Skin of body (tissue), 2 donors: ENCODE data around the gene COX7A1. TPM values are rescaled to one million over a fixed set of nuclear protein-coding genes. Genes with fewer than 3 reads are reported as not detected.
A peak's percentile ranks its signal among the peaks of the same experiment; 100 is the strongest.
"Not testable (repeated sequence)": the region's sequence is repeated elsewhere in the genome, so short reads cannot be mapped to it uniquely, and the experiment has no call there.

ENCODE experiments used
- DNase-seq: peaks from one replicate; lab custom pipeline; 2025; lab: John Stamatoyannopoulos, UW
- total RNA-seq: library from RNA; depleted of rRNA; stranded (reverse); fragments of >200 nt; gene quantifications from one replicate; pipeline ENCODE4 v1.2.3, GENCODE V29; 2014

Gene COX7A1
- total RNA-seq, 1 donor from 2014 or later = 43.5 TPM

DNA sequence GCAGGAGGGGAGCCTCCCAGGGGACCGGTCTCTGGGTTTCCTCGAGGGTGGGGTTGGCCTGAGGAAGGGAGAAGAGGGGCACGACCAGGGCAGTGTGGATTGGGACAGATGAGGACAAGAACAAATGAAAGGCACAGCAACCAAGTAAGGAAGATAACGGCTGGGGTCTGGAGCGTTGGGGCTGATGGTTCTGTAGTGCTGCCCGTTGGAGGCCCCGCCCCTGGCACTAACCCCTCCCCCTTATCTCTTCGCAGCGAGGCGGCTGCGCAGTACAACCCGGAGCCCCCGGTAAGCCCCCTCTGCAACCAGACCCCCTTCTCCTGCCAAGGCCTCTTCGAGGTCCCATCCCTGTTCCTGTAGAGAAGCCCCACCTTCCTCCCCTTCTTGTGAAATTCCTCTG is 10.2 kb downstream of the COX7A1 start:
- DNase-seq = no peak

DNA sequence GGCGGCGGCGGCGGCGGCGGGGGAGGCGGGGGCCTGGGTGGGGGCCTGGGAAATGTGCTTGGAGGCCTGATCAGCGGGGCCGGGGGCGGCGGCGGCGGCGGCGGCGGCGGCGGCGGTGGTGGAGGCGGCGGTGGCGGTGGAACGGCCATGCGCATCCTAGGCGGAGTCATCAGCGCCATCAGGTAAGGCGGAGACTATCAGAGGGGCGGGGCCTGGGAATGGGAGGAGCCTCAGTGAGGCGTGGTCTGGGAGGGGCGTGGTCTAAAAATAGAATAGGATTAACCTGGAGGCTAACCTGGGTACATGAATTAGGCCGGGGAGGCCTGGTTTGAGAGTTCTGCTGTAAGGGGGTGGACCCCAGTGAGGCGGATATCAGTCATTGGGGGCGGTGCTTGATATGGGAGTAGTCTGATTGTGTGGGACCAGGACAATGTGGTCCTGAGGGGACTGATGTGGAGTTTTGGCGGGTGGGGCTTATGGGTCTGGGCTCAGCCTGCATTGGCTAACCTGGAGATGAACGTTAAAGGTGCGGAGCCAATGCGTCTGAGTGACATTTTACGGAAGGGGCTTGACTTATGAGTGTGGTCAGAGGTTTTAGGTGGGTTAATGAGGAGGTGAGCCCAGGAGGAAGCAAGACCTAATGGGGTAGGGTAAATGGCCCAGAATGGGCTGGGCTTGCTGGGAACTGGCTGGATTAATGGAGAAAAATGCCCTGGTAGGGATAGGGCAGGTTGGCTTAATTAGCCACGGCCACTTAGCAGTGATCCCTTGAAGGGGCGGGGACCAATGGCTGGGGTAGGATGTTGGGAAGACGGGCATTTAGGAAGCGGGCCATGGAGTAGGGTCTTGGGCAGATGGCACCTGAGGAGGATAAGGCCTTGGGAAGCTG is 11.0 kb downstream of the COX7A1 start:
- DNase-seq = peak; percentile 47

GRCh38 chr19:36140304-36141038 is 11.8 kb downstream of the COX7A1 start:
- DNase-seq = peak; percentile 60

DNA sequence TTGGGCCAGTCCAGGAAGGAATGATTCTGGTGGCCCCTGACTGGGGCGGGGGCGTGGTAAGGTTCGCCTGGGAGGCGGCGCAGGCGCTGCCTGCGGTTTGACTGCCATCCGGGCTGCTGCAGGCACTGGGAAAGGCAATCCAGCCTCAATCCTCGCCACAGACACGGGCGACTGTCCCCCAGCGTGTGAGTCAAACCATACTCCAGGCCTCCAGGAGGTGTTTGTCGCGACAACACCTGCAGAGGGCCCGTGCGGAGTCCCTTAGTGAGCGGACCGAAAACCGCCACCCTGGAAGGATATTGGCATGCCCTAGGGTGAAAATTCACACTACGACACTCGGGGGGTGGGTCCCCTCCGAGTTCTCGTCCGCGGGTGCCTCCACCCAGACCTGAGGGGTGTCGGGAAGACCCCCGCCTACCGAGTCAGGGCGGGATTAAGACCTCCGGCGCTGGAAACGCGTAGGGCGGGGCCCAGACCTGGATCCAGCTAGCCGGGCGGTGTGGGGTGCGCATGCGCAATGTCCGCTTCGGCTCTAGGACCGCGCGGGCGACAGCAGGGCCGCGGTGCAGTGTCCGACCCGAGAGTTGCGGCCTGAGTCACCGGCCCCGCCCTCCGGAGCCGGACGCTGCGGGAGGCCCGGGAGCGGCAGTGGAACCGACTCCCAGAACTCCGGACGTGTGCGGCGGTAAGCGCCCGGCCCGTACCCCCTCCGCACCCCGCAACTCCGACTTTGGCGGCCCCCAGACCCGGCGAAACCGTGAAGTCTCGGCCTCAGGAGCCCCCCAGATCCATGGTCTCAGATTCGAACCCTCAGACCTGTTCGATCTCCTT is 12.6 kb downstream of the COX7A1 start, which contains the start of gene CAPNS1:
Gene CAPNS1 (plus strand): TSS at position 594 of the 831 bp plus-strand sequence. CDS start 946 bp downstream, outside the sequence.
- DNase-seq = peak; percentile 94

DNA sequence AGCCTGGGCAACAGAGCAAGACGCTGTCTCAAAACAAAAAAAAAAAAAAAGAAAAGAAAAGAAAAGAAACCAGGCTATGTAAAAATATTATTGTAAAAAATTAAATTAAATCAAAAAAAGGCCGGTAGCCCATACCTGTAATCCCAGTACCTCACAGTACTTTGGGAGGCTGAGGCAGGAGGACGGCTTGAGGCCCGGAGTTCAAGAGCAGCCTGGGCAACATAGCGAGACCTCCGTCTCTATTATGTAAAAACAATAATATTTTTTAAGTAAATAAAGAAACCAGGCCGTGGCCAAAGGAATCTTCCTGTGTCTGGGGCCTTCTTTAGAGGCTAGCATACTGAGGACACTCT is 13.2 kb downstream of the COX7A1 start:
- DNase-seq = no peak

DNA sequence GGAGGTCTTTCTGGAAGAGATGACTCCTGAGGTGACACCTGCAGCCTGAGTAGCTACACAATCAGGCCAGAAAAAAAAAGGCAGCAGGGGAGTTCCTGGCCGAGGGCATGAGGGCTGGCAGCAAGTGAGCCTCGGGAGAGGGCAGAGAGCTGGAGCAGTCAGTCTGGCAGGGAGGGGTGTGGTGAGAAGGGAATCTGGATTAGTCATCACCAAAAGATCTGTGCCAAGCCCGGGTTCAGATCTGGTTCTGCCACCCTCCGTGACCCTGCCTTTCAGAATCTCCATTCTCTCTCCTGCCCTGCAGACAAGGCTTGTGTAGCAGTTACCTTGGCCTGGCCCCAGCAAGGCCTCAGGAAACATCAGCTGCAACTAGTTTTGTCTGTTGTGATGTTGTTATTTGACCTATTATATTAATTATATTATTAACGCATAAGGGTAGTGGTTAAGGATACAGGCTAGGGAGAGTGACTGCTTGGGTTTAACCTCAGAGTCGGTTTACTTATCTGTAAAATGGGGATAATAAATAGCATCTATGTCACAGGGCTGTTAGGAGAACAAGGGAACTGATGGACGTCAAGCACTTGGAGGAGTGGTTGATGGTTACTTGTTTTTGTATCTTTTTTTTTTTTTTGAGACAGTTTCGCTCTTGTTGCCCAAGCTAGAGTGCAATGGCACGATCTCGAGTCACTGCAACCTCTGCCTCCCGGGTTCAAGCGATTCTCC is 15.1 kb downstream of the COX7A1 start:
- no peak for DNase-seq

DNA sequence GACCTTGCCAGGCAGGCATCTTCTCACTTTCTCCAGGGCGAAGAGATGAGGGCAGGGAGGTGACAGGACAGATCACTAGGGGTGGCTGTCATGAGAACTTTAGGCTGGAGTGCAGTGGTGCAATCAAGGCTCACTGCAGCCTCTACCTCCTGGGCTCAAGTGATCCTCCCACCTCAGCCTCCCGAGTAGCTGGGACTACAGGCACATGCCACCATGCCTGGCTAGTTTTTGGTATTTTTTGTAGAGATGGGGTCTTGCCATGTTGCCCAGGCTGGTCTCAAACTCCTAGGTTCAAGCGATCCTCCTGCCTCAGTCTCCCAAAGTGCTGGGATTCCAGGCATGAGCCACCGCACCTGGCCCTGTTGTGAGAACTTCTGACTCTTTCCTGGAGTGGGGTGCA is 17.4 kb downstream of the COX7A1 start:
- not testable (repeated sequence) for DNase-seq

GRCh38 chr19:36131221-36131620 is 21.0 kb downstream of the COX7A1 start:
- not testable (repeated sequence) for DNase-seq

GRCh38 chr19:36128392-36128736 is 23.9 kb downstream of the COX7A1 start:
- no peak for DNase-seq

- DNase-seq = no peak
Observed at GRCh38 chr19:36125557-36125956, 26.7 kb downstream of the COX7A1 start.

DNA sequence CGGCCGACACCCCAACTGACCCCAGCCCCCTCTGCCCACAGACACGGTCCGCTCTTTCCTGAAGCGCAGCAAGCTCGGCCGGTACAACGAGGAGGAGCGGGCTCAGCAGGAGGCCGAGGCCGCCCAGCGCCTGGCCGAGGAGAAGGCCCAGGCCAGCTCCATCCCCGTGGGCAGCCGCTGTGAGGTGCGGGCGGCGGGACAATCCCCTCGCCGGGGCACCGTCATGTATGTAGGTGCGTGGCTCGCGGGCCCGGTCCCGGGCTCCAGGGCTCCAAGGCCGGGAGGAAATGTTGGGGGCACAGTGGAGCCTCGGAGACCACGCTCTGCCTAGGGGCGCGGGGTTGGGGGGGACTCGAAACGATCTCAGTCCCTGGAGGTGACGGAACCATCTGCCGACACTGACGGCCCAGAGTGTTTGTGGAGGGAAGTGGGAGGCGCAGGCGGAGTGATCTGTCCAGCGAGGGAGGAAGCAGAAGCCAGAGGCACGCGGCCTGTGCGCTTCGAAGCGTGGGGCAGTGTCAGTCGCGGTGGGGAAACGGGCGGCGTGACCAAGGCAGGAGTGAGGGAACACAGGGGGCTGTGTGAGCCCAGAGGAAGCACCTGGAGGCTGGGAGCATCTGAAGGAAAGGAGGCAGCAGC is 30.6 kb downstream of the COX7A1 start:
- no peak for DNase-seq

DNA sequence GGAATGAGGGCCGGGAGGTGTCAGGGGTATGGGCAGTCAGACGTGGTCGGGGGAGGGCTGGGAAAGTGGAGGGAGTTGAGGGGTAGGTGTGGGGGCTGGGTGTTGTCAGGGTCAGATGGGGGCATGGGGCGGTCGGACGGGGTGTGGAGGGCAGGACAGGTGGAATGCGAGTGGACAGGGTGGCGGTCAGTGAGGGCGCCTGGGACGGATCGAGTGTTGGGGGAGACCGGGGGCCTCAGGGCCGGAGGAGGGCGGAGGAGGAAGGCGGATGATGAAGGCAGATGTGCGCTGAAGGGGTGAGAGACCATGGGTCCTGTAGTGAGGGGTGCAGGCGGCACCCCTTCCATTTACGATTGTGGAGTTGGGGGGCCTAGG is 31.3 kb downstream of the COX7A1 start:
- DNase-seq = no peak

GRCh38 chr19:36120092-36120983 is 31.9 kb downstream of the COX7A1 start:
- no peak for DNase-seq

GRCh38 chr19:36116344-36116637 is 36.0 kb downstream of the COX7A1 start:
- no peak for DNase-seq

DNA sequence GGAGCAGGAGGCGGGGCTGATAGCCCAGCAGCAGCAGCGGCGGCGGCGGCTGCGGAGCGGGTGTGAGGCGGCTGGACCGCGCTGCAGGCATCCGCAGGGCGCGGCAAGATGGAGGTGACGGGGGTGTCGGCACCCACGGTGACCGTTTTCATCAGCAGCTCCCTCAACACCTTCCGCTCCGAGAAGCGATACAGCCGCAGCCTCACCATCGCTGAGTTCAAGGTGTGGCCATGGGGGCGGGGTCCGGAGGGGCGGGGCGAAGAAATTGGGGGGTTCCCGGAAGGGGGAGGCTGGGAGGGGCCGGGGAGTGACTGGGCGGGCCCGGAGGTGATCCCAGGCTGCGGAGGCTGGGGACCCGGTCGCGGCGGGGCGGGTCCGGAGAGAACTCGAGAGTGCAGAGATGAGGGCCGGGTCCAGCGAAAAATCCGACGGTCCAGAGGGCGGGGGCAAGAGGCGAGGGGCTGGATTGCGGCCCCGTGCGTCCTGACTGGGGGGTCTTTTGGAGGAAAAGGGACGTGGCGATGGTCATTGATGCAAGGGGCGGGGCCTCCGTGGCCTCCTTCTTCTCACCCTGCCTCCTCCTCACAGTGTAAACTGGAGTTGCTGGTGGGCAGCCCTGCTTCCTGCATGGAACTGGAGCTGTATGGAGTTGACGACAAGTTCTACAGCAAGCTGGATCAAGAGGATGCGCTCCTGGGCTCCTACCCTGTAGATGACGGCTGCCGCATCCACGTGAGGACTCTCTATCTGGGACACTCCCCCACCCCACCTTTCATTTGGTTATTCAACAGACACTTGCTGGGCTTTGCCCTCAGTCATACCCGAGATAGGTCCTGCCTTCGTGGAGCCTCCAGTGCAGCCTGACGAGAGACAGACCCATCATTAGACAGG is 36.5 kb downstream of the COX7A1 start, which contains the start of gene TBCB:
Gene TBCB (plus strand): TSS at position 16 of the 891 bp plus-strand sequence. CDS start 93 bp downstream, at position 109.
- peak; percentile 78 for DNase-seq

DNA sequence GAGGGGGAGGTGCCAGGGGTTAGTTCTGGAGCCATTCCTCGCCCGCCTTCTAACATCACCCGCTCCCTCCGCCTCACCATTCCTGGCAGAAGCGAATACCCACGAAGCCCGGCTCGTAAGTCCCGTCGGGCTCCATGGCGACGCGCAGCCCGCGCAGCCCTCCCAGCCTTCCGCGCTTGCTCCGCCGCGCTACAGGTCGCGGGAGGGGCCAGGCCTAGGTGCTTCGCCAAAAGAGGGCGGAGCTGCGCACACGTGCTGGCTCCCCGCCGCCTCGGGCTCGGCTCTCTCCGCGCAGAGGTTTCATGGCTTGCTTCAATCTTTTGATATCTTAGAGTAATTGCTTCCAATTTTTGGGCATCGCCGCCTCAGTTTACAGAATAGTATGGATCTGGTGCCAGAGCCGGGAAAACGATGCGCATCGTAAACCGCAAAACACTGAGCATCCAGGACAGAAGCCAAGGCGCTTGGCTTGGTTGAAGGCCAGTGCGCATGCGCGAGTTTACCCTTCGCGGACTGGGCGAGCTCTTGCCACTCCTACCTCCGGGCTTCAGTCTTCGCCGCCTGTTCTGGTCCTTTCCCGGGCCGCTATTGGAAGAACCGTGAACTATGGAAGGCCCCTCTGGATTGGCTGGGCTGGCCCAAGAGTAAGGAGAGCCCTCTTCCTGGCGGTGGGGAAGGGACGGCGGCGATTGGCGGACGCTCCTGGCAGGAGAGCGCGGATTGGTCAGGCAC is 37.4 kb downstream of the COX7A1 start, which contains the start of gene POLR2I:
Gene POLR2I (minus strand): TSS at position 155 of the 732 bp plus-strand sequence. CDS start 19 bp downstream, at position 136.
- peak; percentile 100 for DNase-seq

- no peak for DNase-seq
Observed at GRCh38 chr19:36113894-36114720, 38.1 kb downstream of the COX7A1 start.
